ENCODE measurements around the gene SMIM5. TPM values are rescaled to one million over a fixed set of nuclear protein-coding genes. Genes with fewer than 3 reads are reported as not detected.
A peak's percentile ranks its signal among the peaks of the same experiment; 100 is the strongest.

SMIM5 gene
- total RNA-seq, 1 donor from 2014 or later, result not detected

DNA sequence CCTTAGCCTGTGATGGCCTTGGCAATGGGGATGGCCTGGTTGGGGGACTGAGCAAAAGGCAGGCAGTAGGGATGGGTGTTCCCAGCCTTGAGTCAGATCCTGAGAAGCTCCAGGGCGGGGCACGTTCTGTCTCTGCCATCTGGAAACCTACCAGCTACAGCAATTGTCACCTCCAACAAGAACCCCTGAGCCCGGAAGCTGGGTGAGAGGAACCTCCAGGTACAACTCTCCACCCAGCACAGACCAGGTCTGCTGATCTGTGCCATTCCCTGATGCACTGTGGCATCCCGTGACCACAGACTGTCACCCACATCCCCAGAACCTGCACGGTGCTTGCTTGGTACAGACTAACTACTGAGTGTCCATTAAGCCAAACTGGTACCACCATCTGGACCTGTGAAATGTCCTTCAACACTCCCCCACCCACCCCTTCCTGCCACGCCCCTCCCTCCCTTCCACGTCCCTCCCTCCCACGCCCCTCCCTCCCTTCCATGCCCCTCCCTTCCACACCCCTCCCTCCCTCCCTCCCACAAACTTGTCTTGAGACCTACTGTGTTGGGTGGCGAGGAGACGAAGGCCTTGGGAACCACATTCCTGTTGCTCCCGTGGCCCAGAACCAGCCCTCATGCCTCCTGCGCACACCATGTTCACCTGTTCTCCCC lies 29.1 kb upstream of the SMIM5 start:
- Histone ChIP-seq H3K27me3 (no peaks in the 10 kb centered on the region), H3K4me3 (no peak overlapping the region), H4K20me1 (ENCODE audit: low read depth) (no peaks in the 10 kb centered on the region), H3K9ac (no peak overlapping the region), H2AFZ (replicated peaks) (no peak overlapping the region), H3K36me3 (no peaks in the 10 kb centered on the region), H3K27ac (no peak overlapping the region), H3K4me1 (no peaks in the 10 kb centered on the region), H3F3A (ENCODE audit: low read depth) (peaks cover 5% of the 10 kb centered on the region), H3K4me2 (no peak overlapping the region), H3K9me3 (ENCODE audit: low read depth) (no peaks in the 10 kb centered on the region), H3K79me2 (ENCODE audit: low read depth) (no peaks in the 10 kb centered on the region)
- Mint-ChIP-seq H3K4me1 (no peaks in the 10 kb centered on the region), H3K4me3 (no peak overlapping the region), H3K27me3 (ENCODE audit: insufficient read depth, low read depth) (peaks cover 2% of the 10 kb centered on the region), H3K36me3 (no peaks in the 10 kb centered on the region), H3K9me3 (no peaks in the 10 kb centered on the region), H3K27ac (no peak overlapping the region)
- TF ChIP-seq, protein P1, sequence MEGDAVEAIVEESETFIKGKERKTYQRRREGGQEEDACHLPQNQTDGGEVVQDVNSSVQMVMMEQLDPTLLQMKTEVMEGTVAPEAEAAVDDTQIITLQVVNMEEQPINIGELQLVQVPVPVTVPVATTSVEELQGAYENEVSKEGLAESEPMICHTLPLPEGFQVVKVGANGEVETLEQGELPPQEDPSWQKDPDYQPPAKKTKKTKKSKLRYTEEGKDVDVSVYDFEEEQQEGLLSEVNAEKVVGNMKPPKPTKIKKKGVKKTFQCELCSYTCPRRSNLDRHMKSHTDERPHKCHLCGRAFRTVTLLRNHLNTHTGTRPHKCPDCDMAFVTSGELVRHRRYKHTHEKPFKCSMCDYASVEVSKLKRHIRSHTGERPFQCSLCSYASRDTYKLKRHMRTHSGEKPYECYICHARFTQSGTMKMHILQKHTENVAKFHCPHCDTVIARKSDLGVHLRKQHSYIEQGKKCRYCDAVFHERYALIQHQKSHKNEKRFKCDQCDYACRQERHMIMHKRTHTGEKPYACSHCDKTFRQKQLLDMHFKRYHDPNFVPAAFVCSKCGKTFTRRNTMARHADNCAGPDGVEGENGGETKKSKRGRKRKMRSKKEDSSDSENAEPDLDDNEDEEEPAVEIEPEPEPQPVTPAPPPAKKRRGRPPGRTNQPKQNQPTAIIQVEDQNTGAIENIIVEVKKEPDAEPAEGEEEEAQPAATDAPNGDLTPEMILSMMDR (IDR thresholded peaks at IDR 0.05), result no peak
- no peak for TF ChIP-seq EZH2phosphoT487 (IDR thresholded peaks at IDR 0.05)
- DNase-seq (ENCODE audit: low spot score), result peak; percentile 1

DNA sequence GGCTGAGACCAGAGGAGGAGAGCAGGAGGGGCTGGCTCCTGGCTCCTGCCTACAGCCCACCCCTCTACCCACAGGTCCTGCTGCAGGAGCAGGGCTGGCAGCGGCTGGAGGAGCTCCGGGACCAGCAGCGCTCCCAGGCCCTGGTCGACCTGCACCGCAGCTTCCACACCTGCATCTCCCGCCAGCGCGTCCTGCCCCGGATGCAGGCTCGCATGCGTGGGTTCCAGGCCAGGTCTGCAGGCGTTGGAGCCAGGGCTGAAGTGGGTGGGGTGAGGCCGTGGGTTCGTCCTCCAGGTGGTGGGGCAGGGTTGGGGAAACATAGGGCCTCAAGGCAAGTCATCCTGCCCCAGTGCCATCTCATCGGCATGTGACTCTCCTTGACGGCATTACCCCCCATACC lies 27.4 kb upstream of the SMIM5 start:
- Histone ChIP-seq H3K4me1 (no peaks in the 10 kb centered on the region), H3K79me2 (ENCODE audit: low read depth) (no peaks in the 10 kb centered on the region), H2AFZ (replicated peaks) (no peak overlapping the region), H3K9me3 (ENCODE audit: low read depth) (no peaks in the 10 kb centered on the region), H3K4me3 (no peak overlapping the region), H3F3A (ENCODE audit: low read depth) (peaks cover 5% of the 10 kb centered on the region), H3K4me2 (no peak overlapping the region), H3K27ac (no peak overlapping the region), H3K36me3 (no peaks in the 10 kb centered on the region), H3K27me3 (no peaks in the 10 kb centered on the region), H4K20me1 (ENCODE audit: low read depth) (no peaks in the 10 kb centered on the region), H3K9ac (no peak overlapping the region)
- H3K27ac Mint-ChIP-seq, result no peak overlapping the region
- no peak for DNase-seq (ENCODE audit: low spot score)
- H3K36me3 Mint-ChIP-seq, result no peaks in the 10 kb centered on the region
- TF ChIP-seq, protein P1 (IDR thresholded peaks at IDR 0.05), result no peak
- no peak for TF ChIP-seq EZH2 (IDR thresholded peaks at IDR 0.05)
- TF ChIP-seq EZH2phosphoT487 (IDR thresholded peaks at IDR 0.05), result no peak
- no peaks in the 10 kb centered on the region for H3K9me3 Mint-ChIP-seq
- peaks cover 2% of the 10 kb centered on the region for H3K27me3 Mint-ChIP-seq (ENCODE audit: insufficient read depth, low read depth)
- H3K4me3 Mint-ChIP-seq, result no peak overlapping the region
- no peaks in the 10 kb centered on the region for H3K4me1 Mint-ChIP-seq

DNA sequence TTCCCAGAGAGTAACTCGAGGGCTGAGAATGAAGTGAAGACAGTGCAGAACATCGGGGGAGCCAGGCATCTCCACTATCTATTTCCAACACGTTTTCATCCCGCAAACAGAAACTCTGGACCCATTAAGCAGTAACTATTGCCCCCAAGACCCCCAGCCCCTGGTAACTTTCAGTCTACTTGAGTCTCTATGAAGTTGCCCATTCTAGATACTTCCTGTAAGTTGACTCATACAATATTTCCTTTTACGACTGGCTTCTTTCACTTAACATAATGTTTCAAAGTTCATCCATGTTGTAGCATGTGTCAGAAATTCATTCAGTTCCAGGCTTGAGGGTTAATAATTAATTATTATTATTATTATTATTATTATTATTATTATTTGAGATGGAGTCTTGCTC lies 26.1 kb upstream of the SMIM5 start:
- H3K4me3 ChIP-seq, result no peak overlapping the region

More for the DNA sequence above, 26.1 kb upstream of the SMIM5 start:
- no peaks in the 10 kb centered on the region for H3F3A ChIP-seq (ENCODE audit: low read depth)
- H3K27ac ChIP-seq, result no peak overlapping the region
- no peak overlapping the region for H2AFZ ChIP-seq (replicated peaks)
- no peak overlapping the region for H3K4me2 ChIP-seq
- Mint-ChIP-seq H3K27me3 (ENCODE audit: insufficient read depth, low read depth) (peaks cover 2% of the 10 kb centered on the region), H3K4me1 (no peaks in the 10 kb centered on the region), H3K4me3 (peak overlapping the region; percentile 11), H3K9me3 (no peaks in the 10 kb centered on the region), H3K36me3 (no peaks in the 10 kb centered on the region), H3K27ac (no peak overlapping the region)
- TF ChIP-seq EZH2phosphoT487 (IDR thresholded peaks at IDR 0.05) (no peak), EZH2 (IDR thresholded peaks at IDR 0.05) (no peak)
- TF ChIP-seq, protein P1 (IDR thresholded peaks at IDR 0.05), result no peak
- H3K9ac ChIP-seq, result no peak overlapping the region
- no peaks in the 10 kb centered on the region for H3K27me3 ChIP-seq
- H3K9me3 ChIP-seq (ENCODE audit: low read depth), result no peaks in the 10 kb centered on the region
- no peaks in the 10 kb centered on the region for H3K4me1 ChIP-seq
- no peaks in the 10 kb centered on the region for H3K36me3 ChIP-seq
- no peaks in the 10 kb centered on the region for H3K79me2 ChIP-seq (ENCODE audit: low read depth)
- no peaks in the 10 kb centered on the region for H4K20me1 ChIP-seq (ENCODE audit: low read depth)
- DNase-seq (ENCODE audit: low spot score), result no peak

Data from neural progenitor cell (in vitro differentiated cells).